ENCODE measurements around the gene NAT16.
"Not testable (repeated sequence)": the region's sequence is repeated elsewhere in the genome, so short reads cannot be mapped to it uniquely, and the experiment has no call there.

Gene NAT16

GRCh38 chr7:101200862-101201599 is 20.9 kb upstream of the NAT16 start, which contains the start of gene MOGAT3:
TSS of gene MOGAT3 (minus strand) at chr7:101201036. CDS start at chr7:101200854, 182 bp downstream.
- no peak for DNase-seq (ENCODE audit: low read depth)
- H3K4me1 ChIP-seq (ENCODE audit: control insufficient read depth, insufficient read depth, low read length), result peaks cover 3% of the 10 kb centered on the region

GRCh38 chr7:101200504-101200861 is 20.4 kb upstream of the NAT16 start:
- no peaks in the 10 kb centered on the region for H3K36me3 ChIP-seq (ENCODE audit: control insufficient read depth, insufficient read depth, low read length, severe bottlenecking)
- H3K9me3 ChIP-seq (ENCODE audit: control insufficient read depth, low read length), result no peaks in the 10 kb centered on the region
- no peak for DNase-seq (ENCODE audit: low read depth)
- no peak overlapping the region for H3K4me3 ChIP-seq (ENCODE audit: low read length)
- H3K4me1 ChIP-seq (ENCODE audit: control insufficient read depth, insufficient read depth, low read length), result peaks cover 3% of the 10 kb centered on the region
- peaks cover 27% of the 10 kb centered on the region for H3K27me3 ChIP-seq (replicated peaks; ENCODE audit: control insufficient read depth, insufficient read depth, low read length)
- H3K9ac ChIP-seq (ENCODE audit: low read length), result no peak overlapping the region

More at GRCh38 chr7:101200862-101201599, 20.9 kb upstream of the NAT16 start, which contains the start of gene MOGAT3:
- Histone ChIP-seq H3K9ac (ENCODE audit: low read length) (no peak within 1 kb of the TSS), H3K36me3 (ENCODE audit: control insufficient read depth, insufficient read depth, low read length, severe bottlenecking) (peaks cover 4% of the 10 kb centered on the region), H3K9me3 (ENCODE audit: control insufficient read depth, low read length) (no peaks in the 10 kb centered on the region), H3K4me3 (ENCODE audit: low read length) (no peak within 1 kb of the TSS), H3K27me3 (replicated peaks; ENCODE audit: control insufficient read depth, insufficient read depth, low read length) (peaks cover 27% of the 10 kb centered on the region)

GRCh38 chr7:101199522-101199921 is 19.4 kb upstream of the NAT16 start:
- not testable (repeated sequence) for H3K9me3 ChIP-seq (ENCODE audit: control insufficient read depth, low read length); H3K4me1 ChIP-seq (ENCODE audit: control insufficient read depth, insufficient read depth, low read length); DNase-seq (ENCODE audit: low read depth); H3K4me3 ChIP-seq (ENCODE audit: low read length); H3K36me3 ChIP-seq (ENCODE audit: control insufficient read depth, insufficient read depth, low read length, severe bottlenecking); H3K9ac ChIP-seq (ENCODE audit: low read length)
- H3K27me3 ChIP-seq (replicated peaks; ENCODE audit: control insufficient read depth, insufficient read depth, low read length), result peaks cover 30% of the 10 kb centered on the region

- H3K9ac ChIP-seq (ENCODE audit: low read length), result no peak overlapping the region
These were observed 18.4 kb upstream of the NAT16 start for GRCh38 chr7:101198476-101198875.

GRCh38 chr7:101197991-101198390 is 17.9 kb upstream of the NAT16 start:
- Histone ChIP-seq H3K9ac (ENCODE audit: low read length) (no peak overlapping the region), H3K36me3 (ENCODE audit: control insufficient read depth, insufficient read depth, low read length, severe bottlenecking) (no peaks in the 10 kb centered on the region), H3K4me3 (ENCODE audit: low read length) (no peak overlapping the region), H3K4me1 (ENCODE audit: control insufficient read depth, insufficient read depth, low read length) (peaks cover 3% of the 10 kb centered on the region), H3K9me3 (ENCODE audit: control insufficient read depth, low read length) (no peaks in the 10 kb centered on the region), H3K27me3 (replicated peaks; ENCODE audit: control insufficient read depth, insufficient read depth, low read length) (peaks cover 30% of the 10 kb centered on the region)
- DNase-seq (ENCODE audit: low read depth), result no peak

More at GRCh38 chr7:101198476-101198875, 18.4 kb upstream of the NAT16 start:
- Histone ChIP-seq H3K27me3 (replicated peaks; ENCODE audit: control insufficient read depth, insufficient read depth, low read length) (peaks cover 30% of the 10 kb centered on the region), H3K4me3 (ENCODE audit: low read length) (no peak overlapping the region), H3K9me3 (ENCODE audit: control insufficient read depth, low read length) (no peaks in the 10 kb centered on the region), H3K4me1 (ENCODE audit: control insufficient read depth, insufficient read depth, low read length) (peaks cover 3% of the 10 kb centered on the region), H3K36me3 (ENCODE audit: control insufficient read depth, insufficient read depth, low read length, severe bottlenecking) (no peaks in the 10 kb centered on the region)
- no peak for DNase-seq (ENCODE audit: low read depth)

- Histone ChIP-seq H3K36me3 (ENCODE audit: control insufficient read depth, insufficient read depth, low read length, severe bottlenecking) (no peaks in the 10 kb centered on the region), H3K4me3 (ENCODE audit: low read length) (no peak overlapping the region), H3K9me3 (ENCODE audit: control insufficient read depth, low read length) (no peaks in the 10 kb centered on the region), H3K27me3 (replicated peaks; ENCODE audit: control insufficient read depth, insufficient read depth, low read length) (peaks cover 25% of the 10 kb centered on the region), H3K9ac (ENCODE audit: low read length) (no peak overlapping the region), H3K4me1 (ENCODE audit: control insufficient read depth, insufficient read depth, low read length) (no peaks in the 10 kb centered on the region)
- no peak for DNase-seq (ENCODE audit: low read depth)
These were observed 15.8 kb upstream of the NAT16 start for GRCh38 chr7:101195884-101196283.

GRCh38 chr7:101189109-101189508 is 9.0 kb upstream of the NAT16 start:
- Histone ChIP-seq H3K36me3 (ENCODE audit: control insufficient read depth, insufficient read depth, low read length, severe bottlenecking) (no peaks in the 10 kb centered on the region), H3K4me1 (ENCODE audit: control insufficient read depth, insufficient read depth, low read length) (no peaks in the 10 kb centered on the region), H3K4me3 (ENCODE audit: low read length) (no peak overlapping the region), H3K27me3 (replicated peaks; ENCODE audit: control insufficient read depth, insufficient read depth, low read length) (peaks cover 13% of the 10 kb centered on the region), H3K9ac (ENCODE audit: low read length) (no peak overlapping the region), H3K9me3 (ENCODE audit: control insufficient read depth, low read length) (no peaks in the 10 kb centered on the region)
- DNase-seq (ENCODE audit: low read depth), result no peak

- H3K9me3 ChIP-seq (ENCODE audit: control insufficient read depth, low read length), result no peaks in the 10 kb centered on the region
- no peak for DNase-seq (ENCODE audit: low read depth)
- no peaks in the 10 kb centered on the region for H3K36me3 ChIP-seq (ENCODE audit: control insufficient read depth, insufficient read depth, low read length, severe bottlenecking)
- H3K4me1 ChIP-seq (ENCODE audit: control insufficient read depth, insufficient read depth, low read length), result no peaks in the 10 kb centered on the region
- no peak overlapping the region for H3K4me3 ChIP-seq (ENCODE audit: low read length)
- H3K27me3 ChIP-seq (replicated peaks; ENCODE audit: control insufficient read depth, insufficient read depth, low read length), result peaks cover 13% of the 10 kb centered on the region
- H3K9ac ChIP-seq (ENCODE audit: low read length), result no peak overlapping the region
These were observed 6.8 kb upstream of the NAT16 start for GRCh38 chr7:101186844-101187428.

GRCh38 chr7:101186194-101186593 is 6.1 kb upstream of the NAT16 start:
- Histone ChIP-seq H3K4me3 (ENCODE audit: low read length) (no peak overlapping the region), H3K9me3 (ENCODE audit: control insufficient read depth, low read length) (no peaks in the 10 kb centered on the region), H3K9ac (ENCODE audit: low read length) (no peak overlapping the region), H3K4me1 (ENCODE audit: control insufficient read depth, insufficient read depth, low read length) (no peaks in the 10 kb centered on the region), H3K36me3 (ENCODE audit: control insufficient read depth, insufficient read depth, low read length, severe bottlenecking) (no peaks in the 10 kb centered on the region), H3K27me3 (replicated peaks; ENCODE audit: control insufficient read depth, insufficient read depth, low read length) (peaks cover 11% of the 10 kb centered on the region)
- no peak for DNase-seq (ENCODE audit: low read depth)

- peaks cover 13% of the 10 kb centered on the region for H3K27me3 ChIP-seq (replicated peaks; ENCODE audit: control insufficient read depth, insufficient read depth, low read length)
- H3K4me3 ChIP-seq (ENCODE audit: low read length), result no peak overlapping the region
- H3K9ac ChIP-seq (ENCODE audit: low read length), result no peak overlapping the region
- H3K9me3 ChIP-seq (ENCODE audit: control insufficient read depth, low read length), result no peaks in the 10 kb centered on the region
- no peaks in the 10 kb centered on the region for H3K4me1 ChIP-seq (ENCODE audit: control insufficient read depth, insufficient read depth, low read length)
- DNase-seq (ENCODE audit: low read depth), result peak; percentile 34
- no peaks in the 10 kb centered on the region for H3K36me3 ChIP-seq (ENCODE audit: control insufficient read depth, insufficient read depth, low read length, severe bottlenecking)
These were observed 5.3 kb upstream of the NAT16 start for GRCh38 chr7:101185258-101185839.

GRCh38 chr7:101179713-101180112 is 380 bp downstream of the NAT16 start:
- no peak for DNase-seq (ENCODE audit: low read depth)
- Histone ChIP-seq H3K4me1 (ENCODE audit: control insufficient read depth, insufficient read depth, low read length) (no peaks in the 10 kb centered on the region), H3K27me3 (replicated peaks; ENCODE audit: control insufficient read depth, insufficient read depth, low read length) (peaks cover 46% of the 10 kb centered on the region), H3K9me3 (ENCODE audit: control insufficient read depth, low read length) (no peaks in the 10 kb centered on the region), H3K36me3 (ENCODE audit: control insufficient read depth, insufficient read depth, low read length, severe bottlenecking) (no peaks in the 10 kb centered on the region), H3K4me3 (ENCODE audit: low read length) (no peak overlapping the region), H3K9ac (ENCODE audit: low read length) (no peak overlapping the region)

Data from adipocyte (in vitro differentiated cells).